Measurements from ENCODE around the gene SLC4A2.

SLC4A2 gene

GRCh38 chr7:151117565-151117964, 58.2 kb downstream of the SLC4A2 start:
- DNase-seq (ENCODE audit: low spot score), result no peak

- DNase-seq (ENCODE audit: low spot score), result no peak
These were observed 59.0 kb downstream of the SLC4A2 start for GRCh38 chr7:151118108-151119054.

- no peak for DNase-seq (ENCODE audit: low spot score)
These were observed 59.6 kb downstream of the SLC4A2 start for GRCh38 chr7:151119055-151119415.

- no peak for DNase-seq (ENCODE audit: low spot score)
These were observed 60.5 kb downstream of the SLC4A2 start for GRCh38 chr7:151119902-151120301.

GRCh38 chr7:151120896-151121295, 61.5 kb downstream of the SLC4A2 start:
- no peak for DNase-seq (ENCODE audit: low spot score)

- no peak for DNase-seq (ENCODE audit: low spot score)
These were observed 62.2 kb downstream of the SLC4A2 start for GRCh38 chr7:151121380-151122170.

GRCh38 chr7:151122276-151122675, 62.9 kb downstream of the SLC4A2 start:
- no peak for DNase-seq (ENCODE audit: low spot score)

GRCh38 chr7:151122796-151123157, 63.4 kb downstream of the SLC4A2 start:
- DNase-seq (ENCODE audit: low spot score), result no peak

GRCh38 chr7:151123158-151123821, 63.9 kb downstream of the SLC4A2 start:
- DNase-seq (ENCODE audit: low spot score), result no peak

GRCh38 chr7:151123822-151124464, 64.6 kb downstream of the SLC4A2 start:
- DNase-seq (ENCODE audit: low spot score), result peak; percentile 92

- no peak for DNase-seq (ENCODE audit: low spot score)
These were observed 65.1 kb downstream of the SLC4A2 start for GRCh38 chr7:151124481-151124880.

GRCh38 chr7:151124899-151125399, 65.6 kb downstream of the SLC4A2 start:
- DNase-seq (ENCODE audit: low spot score), result no peak

GRCh38 chr7:151125470-151125845, 66.1 kb downstream of the SLC4A2 start:
- no peak for DNase-seq (ENCODE audit: low spot score)

- DNase-seq (ENCODE audit: low spot score), result peak; percentile 85
These were observed 66.6 kb downstream of the SLC4A2 start for GRCh38 chr7:151125846-151126481.
